ENCODE measurements around the gene RPRM.
"Not testable (repeated sequence)": the region's sequence is repeated elsewhere in the genome, so short reads cannot be mapped to it uniquely, and the experiment has no call there.

Gene RPRM

GRCh38 chr2:153455403-153455802 lies 23.2 kb downstream of the RPRM start:
- no peak for DNase-seq

GRCh38 chr2:153451611-153452010 lies 27.0 kb downstream of the RPRM start:
- no peak for DNase-seq

GRCh38 chr2:153443106-153443505 lies 35.5 kb downstream of the RPRM start:
- no peak for DNase-seq

GRCh38 chr2:153442616-153443015 lies 35.9 kb downstream of the RPRM start:
- DNase-seq: not testable (repeated sequence)

GRCh38 chr2:153440090-153440489 lies 38.5 kb downstream of the RPRM start:
- DNase-seq: not testable (repeated sequence)

GRCh38 chr2:153433403-153433802 lies 45.2 kb downstream of the RPRM start:
- no peak for DNase-seq

GRCh38 chr2:153432381-153432780 lies 46.2 kb downstream of the RPRM start:
- no peak for DNase-seq

GRCh38 chr2:153431114-153431513 lies 47.4 kb downstream of the RPRM start:
- DNase-seq: no peak
